SK-N-SH (cell line): ENCODE data around the gene COG2.

Experiments
- CTCF ChIP-seq: fragments of 200-600 bp; sonication (generic); IDR thresholded peaks from 2 replicates; pipeline ENCODE4 v1.6.1; 2017; ENCODE audit warnings: antibody characterized with exemption, mild to moderate bottlenecking, moderate library complexity
- FOXJ3 ChIP-seq: sonication (generic); formaldehyde crosslinking; IDR thresholded peaks from 2 replicates; pipeline ENCODE4 v1.5.1; 2020; ENCODE audit warnings: mild to moderate bottlenecking, missing genetic modification reagents
- POLR2AphosphoS5 ChIP-seq: IDR thresholded peaks from 2 replicates; pipeline ENCODE4 v1.6.1; 2012; ENCODE audit warnings: low read depth, low read length
- RAD21 ChIP-seq: IDR thresholded peaks from 2 replicates; pipeline ENCODE4 v1.6.1; 2012; ENCODE audit warnings: mild to moderate bottlenecking, low read length
- REST ChIP-seq: IDR thresholded peaks from 2 replicates; pipeline ENCODE4 v1.6.1; 2012; ENCODE audit warnings: mild to moderate bottlenecking, low read depth, low read length, moderate library complexity
- TAF1 ChIP-seq: IDR thresholded peaks from 2 replicates; pipeline ENCODE4 v1.6.1; 2012; ENCODE audit warnings: low read depth, mild to moderate bottlenecking, low read length, moderate library complexity, borderline replicate concordance

DNA sequence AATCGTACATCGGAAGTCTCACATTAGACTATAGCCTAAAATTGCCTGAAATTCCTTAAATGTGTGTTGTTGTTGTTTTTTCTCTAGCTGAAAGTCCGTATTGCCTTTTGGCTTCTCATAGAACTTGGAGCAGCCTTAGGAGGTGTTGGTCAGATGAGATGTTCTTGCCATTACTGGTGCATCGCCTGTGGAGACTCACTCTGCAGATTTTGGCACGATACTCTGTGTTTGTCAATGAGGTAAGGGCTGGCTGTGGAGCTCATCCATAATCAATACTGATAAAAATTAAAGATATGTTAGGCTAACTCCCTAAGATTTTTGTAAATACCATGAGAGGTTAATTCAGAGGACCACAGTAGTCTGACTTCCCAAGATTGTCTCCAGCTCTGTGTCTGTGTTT is 42.7 kb downstream of the COG2 start:
- TF ChIP-seq REST (no peak), CTCF (no peak), TAF1 (no peak), POLR2AphosphoS5 (no peak), FOXJ3 (CRISPR knock-in tag) (no peak), RAD21 (no peak)
